Measurements from ENCODE around the gene ID2. TPM values are rescaled to one million over a fixed set of nuclear protein-coding genes. Genes with fewer than 3 reads are reported as not detected.

Gene ID2
- total and polyA plus RNA-seq, 2 of the 13 experiments (the other 11 are each of a cell fraction or from before 2014, with no cell fraction given), result 214 to 719 TPM

DNA sequence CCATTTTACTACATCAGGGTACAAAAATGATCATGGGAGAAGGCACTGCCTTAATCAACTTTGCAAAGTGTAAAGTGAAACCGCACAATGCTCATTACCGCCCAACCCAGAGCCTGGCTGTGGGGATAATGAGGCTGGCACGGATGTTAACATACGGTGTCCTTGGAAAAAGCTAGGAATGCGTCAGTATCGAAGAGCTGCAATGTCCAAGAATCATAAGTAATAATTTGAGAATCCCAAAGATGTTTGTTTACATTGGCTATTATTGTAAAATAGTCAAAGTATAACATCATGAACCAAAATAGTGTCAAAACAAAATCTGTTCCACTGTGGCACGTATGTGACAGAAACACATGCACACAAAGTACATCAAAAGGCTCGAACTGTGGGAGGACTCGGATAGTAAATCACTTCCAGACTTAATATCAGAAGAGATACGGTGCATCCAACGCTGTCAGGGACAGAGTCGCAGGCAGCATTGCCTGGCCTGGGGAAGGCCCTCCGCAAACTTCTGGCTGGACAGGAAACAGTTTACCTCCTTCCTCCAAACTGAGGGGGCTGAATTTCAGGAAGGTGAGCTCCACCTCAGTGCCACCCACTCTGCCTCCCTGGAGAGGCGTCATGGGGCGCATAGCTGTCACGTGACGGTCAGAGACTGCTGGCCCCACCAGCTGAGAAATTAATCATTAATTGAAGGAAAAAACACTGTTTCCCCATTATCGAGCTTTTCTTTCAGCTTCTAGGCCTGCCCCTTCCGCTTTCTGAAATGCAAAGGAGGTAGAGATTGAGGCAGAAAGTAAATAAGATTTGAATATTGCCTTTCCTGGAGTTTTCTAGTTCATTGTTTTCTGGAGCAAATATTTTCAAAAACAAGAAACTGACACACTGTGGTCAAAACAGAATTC is 1.8 kb upstream of the ID2 start (continued):
- TF ChIP-seq FOXJ3 (CRISPR knock-in tag; IDR thresholded peaks at IDR 0.05; ENCODE audit: borderline replicate concordance), result peak; percentile 55; the same call in 1 of the 2 replicates
- TF ChIP-seq CHCHD3 (CRISPR knock-in tag; IDR thresholded peaks at IDR 0.05), result 0 out of 2 replicates have a peak, but pooled peaks have one; percentile 41
- peak; percentile 65; the same call in 1 of the 2 replicates for TF ChIP-seq ZNF510 (CRISPR knock-in tag; IDR thresholded peaks at IDR 0.05; ENCODE audit: low read depth)
- TF ChIP-seq, protein P1, sequence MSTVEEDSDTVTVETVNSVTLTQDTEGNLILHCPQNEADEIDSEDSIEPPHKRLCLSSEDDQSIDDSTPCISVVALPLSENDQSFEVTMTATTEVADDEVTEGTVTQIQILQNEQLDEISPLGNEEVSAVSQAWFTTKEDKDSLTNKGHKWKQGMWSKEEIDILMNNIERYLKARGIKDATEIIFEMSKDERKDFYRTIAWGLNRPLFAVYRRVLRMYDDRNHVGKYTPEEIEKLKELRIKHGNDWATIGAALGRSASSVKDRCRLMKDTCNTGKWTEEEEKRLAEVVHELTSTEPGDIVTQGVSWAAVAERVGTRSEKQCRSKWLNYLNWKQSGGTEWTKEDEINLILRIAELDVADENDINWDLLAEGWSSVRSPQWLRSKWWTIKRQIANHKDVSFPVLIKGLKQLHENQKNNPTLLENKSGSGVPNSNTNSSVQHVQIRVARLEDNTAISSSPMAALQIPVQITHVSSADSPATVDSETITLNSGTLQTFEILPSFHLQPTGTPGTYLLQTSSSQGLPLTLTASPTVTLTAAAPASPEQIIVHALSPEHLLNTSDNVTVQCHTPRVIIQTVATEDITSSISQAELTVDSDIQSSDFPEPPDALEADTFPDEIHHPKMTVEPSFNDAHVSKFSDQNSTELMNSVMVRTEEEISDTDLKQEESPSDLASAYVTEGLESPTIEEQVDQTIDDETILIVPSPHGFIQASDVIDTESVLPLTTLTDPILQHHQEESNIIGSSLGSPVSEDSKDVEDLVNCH (CRISPR knock-in tag; IDR thresholded peaks at IDR 0.05), result no peak
- peak; percentile 89 for TF ChIP-seq ZNF878 (CRISPR knock-in tag; IDR thresholded peaks at IDR 0.05)
- TF ChIP-seq LCORL (IDR thresholded peaks at IDR 0.05), result peak; percentile 60; the same call in 1 of the 2 replicates
- peak; percentile 96 for TF ChIP-seq LCORL (CRISPR knock-in tag; IDR thresholded peaks at IDR 0.05)
- peak; percentile 55; the same call in 1 of the 2 replicates for TF ChIP-seq ZSCAN21 (CRISPR knock-in tag; IDR thresholded peaks at IDR 0.05; ENCODE audit: borderline replicate concordance)
- no peak for TF ChIP-seq ZNF260 (CRISPR knock-in tag; IDR thresholded peaks at IDR 0.05; ENCODE audit: borderline replicate concordance, low read depth)
- TF ChIP-seq KAT7 (CRISPR knock-in tag; IDR thresholded peaks at IDR 0.05; ENCODE audit: borderline replicate concordance), result no peak; the same call in 1 of the 2 replicates
- TF ChIP-seq ZSCAN31 (CRISPR knock-in tag; IDR thresholded peaks at IDR 0.05; ENCODE audit: low read depth), result peak; percentile 44; the same call in 1 of the 2 replicates
- TF ChIP-seq ZKSCAN1 (IDR thresholded peaks at IDR 0.05; ENCODE audit: low read length), result peak; percentile 33; the same call in 1 of the 2 replicates
- 0 out of 2 replicates have a peak, but pooled peaks have one; percentile 89 for TF ChIP-seq TOE1 (CRISPR knock-in tag; IDR thresholded peaks at IDR 0.05)
- 0 out of 2 replicates have a peak, but pooled peaks have one; percentile 58 for TF ChIP-seq ZKSCAN8 (CRISPR knock-in tag; IDR thresholded peaks at IDR 0.05; ENCODE audit: borderline replicate concordance)
- no peak for TF ChIP-seq HNRNPLL (IDR thresholded peaks at IDR 0.05; ENCODE audit: low read depth, low read length, poor library complexity, severe bottlenecking)
- TF ChIP-seq ZNF772 (CRISPR knock-in tag; IDR thresholded peaks at IDR 0.05), result peak; percentile 69; the same call in 1 of the 2 replicates
- peak; percentile 83 for TF ChIP-seq ZSCAN25 (CRISPR knock-in tag; IDR thresholded peaks at IDR 0.05)
- TF ChIP-seq ZFX (CRISPR knock-in tag; IDR thresholded peaks at IDR 0.05; ENCODE audit: low read depth), result peak; percentile 94
- no peak for TF ChIP-seq ZIK1 (CRISPR knock-in tag; IDR thresholded peaks at IDR 0.05; ENCODE audit: borderline replicate concordance, low read depth)
- peak; percentile 98 for TF ChIP-seq BHLHE40 (IDR thresholded peaks at IDR 0.05; ENCODE audit: low read length)
- peak; percentile 85; the same call in 1 of the 2 replicates for TF ChIP-seq ZNF337 (CRISPR knock-in tag; IDR thresholded peaks at IDR 0.05; ENCODE audit: borderline replicate concordance, low read depth)
- peak in 1 of 2 experiments; percentile 87; a peak in 2 of 4 replicates for TF ChIP-seq KLF16 (CRISPR knock-in tag; IDR thresholded peaks at IDR 0.05)
- peak; percentile 50; the same call in 1 of the 2 replicates for TF ChIP-seq PAWR (CRISPR knock-in tag; IDR thresholded peaks at IDR 0.05; ENCODE audit: borderline replicate concordance)
- TF ChIP-seq MED8 (CRISPR knock-in tag; IDR thresholded peaks at IDR 0.05; ENCODE audit: insufficient replicate concordance), result peak; percentile 61

Measured in HepG2 (cell line).